Activated CD4-positive, alpha-beta T cell treated with anti-CD3 and anti-CD28 coated beads for 36 hours (primary cell): ENCODE results near the gene MYOCOS. TPM values are rescaled to one million over a fixed set of nuclear protein-coding genes. Genes with fewer than 3 reads are reported as not detected.

Source experiments
- ATAC-seq: fragments of 200-7000 bp; cut with Tn5 transposase; one replicate; pipeline ENCODE4 v1.10.0; 2021; ENCODE audit warnings: mild to moderate bottlenecking, moderate library complexity
- CTCF ChIA-PET: fragments of 350-600 bp; sonication (Branson Sonifier 250); formaldehyde crosslinking; loops from one replicate; lab custom pipeline; 2021; ENCODE audit warnings: antibody characterized with exemption; lab: Charles Lee
- POLR2A ChIA-PET: fragments of 350-600 bp; sonication (Branson Sonifier 250); formaldehyde crosslinking; loops from one replicate; lab custom pipeline; 2021; ENCODE audit warnings: antibody characterized with exemption, inconsistent platforms; lab: Charles Lee
- DNase-seq: peaks from one replicate; pipeline ENCODE4 v3.0.0-alpha.2; 2020
- H3K27ac Mint-ChIP-seq: one replicate; pipeline ENCODE4 v1.8.0; 2021; ENCODE audit warnings: mixed read lengths
- H3K27me3 Mint-ChIP-seq: one replicate; pipeline ENCODE4 v1.8.0; 2021; ENCODE audit warnings: mixed read lengths
- H3K36me3 Mint-ChIP-seq: one replicate; pipeline ENCODE4 v1.8.0; 2021; ENCODE audit warnings: low read depth, mixed read lengths
- H3K4me1 Mint-ChIP-seq: one replicate; pipeline ENCODE4 v1.8.0; 2021; ENCODE audit warnings: mixed read lengths
- H3K4me3 Mint-ChIP-seq: one replicate; pipeline ENCODE4 v1.8.0; 2021; ENCODE audit warnings: mild to moderate bottlenecking, moderate library complexity, mixed read lengths
- H3K9me3 Mint-ChIP-seq: one replicate; pipeline ENCODE4 v1.8.0; 2021; ENCODE audit warnings: low read depth, mixed read lengths
- intact Hi-C, 2 experiments: fragments of 100-400 bp; cut with DNase I in 1 of 2; cut with micrococcal nuclease in 1 of 2; formaldehyde crosslinking; loops; one replicate each; pipeline versions ENCODE4 v1.14.2 to v1.15.1; 2022 to 2024; cut with DNase I, micrococcal nuclease
- total RNA-seq, 2 experiments: library from RNA; stranded (reverse); gene quantifications; one replicate each; pipeline ENCODE4 v1.2.3, GENCODE V29; 2021

Gene MYOCOS
- total RNA-seq, 2 experiments from 2014 or later: not detected

GRCh38 chr1:171623651-171624331 is 1.7 kb downstream of the MYOCOS start:
- DNase-seq (no peak), ATAC-seq (no peak)
- Mint-ChIP-seq H3K4me3 (no peak overlapping the region), H3K27ac (no peak overlapping the region), H3K9me3 (no peaks in the 10 kb centered on the region), H3K4me1 (no peaks in the 10 kb centered on the region), H3K27me3 (peaks cover 3% of the 10 kb centered on the region), H3K36me3 (no peaks in the 10 kb centered on the region)
- CTCF ChIA-PET: interaction anchor here (0.5 to 2.2 kb wide), 3 partner anchors 21 to 138 kb away, joined by 3 to 9 read pairs (median 8); no protein-coding TSS in a partner anchor
- intact Hi-C loops: no loop called here
- POLR2A ChIA-PET: no interaction called here

GRCh38 chr1:171625225-171625624 is 3.2 kb downstream of the MYOCOS start:
- H3K9me3 Mint-ChIP-seq: no peaks in the 10 kb centered on the region
- no peaks in the 10 kb centered on the region for H3K4me1 Mint-ChIP-seq
- no peak overlapping the region for H3K27ac Mint-ChIP-seq
- no peak for DNase-seq
- intact Hi-C loops: no loop called here
- no peak for ATAC-seq
- H3K27me3 Mint-ChIP-seq: peaks cover 8% of the 10 kb centered on the region
- CTCF ChIA-PET: interaction anchor here (0.6 to 2.2 kb wide), 2 partner anchors 19 to 160 kb away, joined by 3 to 8 read pairs; no protein-coding TSS in a partner anchor
- no peaks in the 10 kb centered on the region for H3K36me3 Mint-ChIP-seq
- H3K4me3 Mint-ChIP-seq: no peak overlapping the region
- POLR2A ChIA-PET: no interaction called here

GRCh38 chr1:171627020-171627419 is 5.0 kb downstream of the MYOCOS start:
- POLR2A ChIA-PET: no interaction called here
- intact Hi-C loops: no loop called here
- DNase-seq (no peak), ATAC-seq (no peak)
- Mint-ChIP-seq H3K27ac (no peak overlapping the region), H3K27me3 (peaks cover 9% of the 10 kb centered on the region), H3K9me3 (no peaks in the 10 kb centered on the region), H3K4me1 (no peaks in the 10 kb centered on the region), H3K4me3 (no peak overlapping the region), H3K36me3 (no peaks in the 10 kb centered on the region)
- CTCF ChIA-PET: interaction anchor here (0.8 kb wide), 1 partner anchor 234 kb away, joined by 3 read pairs; no protein-coding TSS in a partner anchor

GRCh38 chr1:171628225-171628624 is 6.2 kb downstream of the MYOCOS start:
- Mint-ChIP-seq H3K9me3 (no peaks in the 10 kb centered on the region), H3K36me3 (no peaks in the 10 kb centered on the region), H3K27ac (no peak overlapping the region), H3K4me1 (no peaks in the 10 kb centered on the region), H3K4me3 (no peak overlapping the region), H3K27me3 (peaks cover 9% of the 10 kb centered on the region)
- DNase-seq (no peak), ATAC-seq (no peak)
- CTCF ChIA-PET: no interaction called here
- POLR2A ChIA-PET: no interaction called here
- intact Hi-C loops: no loop called here

- H3K4me3 Mint-ChIP-seq: no peak overlapping the region
- ATAC-seq (no peak), DNase-seq (no peak)
- CTCF ChIA-PET: interaction anchor here (0.6 to 1.3 kb wide), 2 partner anchors 9 to 68 kb away, joined by 3 to 4 read pairs; no protein-coding TSS in a partner anchor
- H3K36me3 Mint-ChIP-seq: no peaks in the 10 kb centered on the region
- intact Hi-C loops: no loop called here
- H3K9me3 Mint-ChIP-seq: no peaks in the 10 kb centered on the region
- no peaks in the 10 kb centered on the region for H3K27me3 Mint-ChIP-seq
- H3K4me1 Mint-ChIP-seq: no peaks in the 10 kb centered on the region
- no peak overlapping the region for H3K27ac Mint-ChIP-seq
- POLR2A ChIA-PET: no interaction called here
Measured at GRCh38 chr1:171635661-171636060, 13.6 kb downstream of the MYOCOS start.

GRCh38 chr1:171636141-171636540 is 14.1 kb downstream of the MYOCOS start:
- no peak overlapping the region for H3K4me3 Mint-ChIP-seq
- H3K36me3 Mint-ChIP-seq: no peaks in the 10 kb centered on the region
- ATAC-seq (no peak), DNase-seq (no peak)
- no peaks in the 10 kb centered on the region for H3K27me3 Mint-ChIP-seq
- no peaks in the 10 kb centered on the region for H3K9me3 Mint-ChIP-seq
- CTCF ChIA-PET: interaction anchor here (1.3 to 1.5 kb wide), 2 partner anchors 8 to 18 kb away, joined by 4 read pairs; no protein-coding TSS in a partner anchor
- no peak overlapping the region for H3K27ac Mint-ChIP-seq
- intact Hi-C loops: no loop called here
- no peaks in the 10 kb centered on the region for H3K4me1 Mint-ChIP-seq
- POLR2A ChIA-PET: no interaction called here

- ChIA-PET POLR2A (no interaction called here), CTCF (interaction anchor here (0.9 kb wide), 1 partner anchor 12 kb away, joined by 3 read pairs; no protein-coding TSS in a partner anchor)
- intact Hi-C loops: no loop called here
- Mint-ChIP-seq H3K36me3 (no peaks in the 10 kb centered on the region), H3K9me3 (no peaks in the 10 kb centered on the region), H3K4me1 (no peaks in the 10 kb centered on the region), H3K4me3 (no peak overlapping the region), H3K27ac (no peak overlapping the region), H3K27me3 (no peaks in the 10 kb centered on the region)
- DNase-seq (no peak), ATAC-seq (no peak)
Measured at GRCh38 chr1:171637928-171638576, 16.0 kb downstream of the MYOCOS start.

- Mint-ChIP-seq H3K4me1 (peaks cover 6% of the 10 kb centered on the region), H3K9me3 (no peaks in the 10 kb centered on the region), H3K27ac (no peak overlapping the region), H3K4me3 (no peak overlapping the region), H3K36me3 (no peaks in the 10 kb centered on the region), H3K27me3 (no peaks in the 10 kb centered on the region)
- CTCF ChIA-PET: no interaction called here
- DNase-seq (no peak), ATAC-seq (no peak)
- intact Hi-C loops: loop anchor here in 1 of 2 experiments (10.0 kb wide), 1 partner anchor 785 kb away; the partner anchor contains the start of gene C1orf105
- POLR2A ChIA-PET: no interaction called here
Measured at GRCh38 chr1:171640225-171640624, 18.2 kb downstream of the MYOCOS start.

- DNase-seq: no peak
- Mint-ChIP-seq H3K4me1 (peaks cover 6% of the 10 kb centered on the region), H3K9me3 (no peaks in the 10 kb centered on the region), H3K27ac (no peak overlapping the region), H3K4me3 (no peak overlapping the region), H3K27me3 (no peaks in the 10 kb centered on the region), H3K36me3 (no peaks in the 10 kb centered on the region)
- intact Hi-C loops: loop anchor here in 1 of 2 experiments (10.0 kb wide), 1 partner anchor 784 kb away; the partner anchor contains the start of gene C1orf105
- no peak for ATAC-seq
- CTCF ChIA-PET: interaction anchor here (0.8 to 1.4 kb wide), 4 partner anchors 14 to 344 kb away, joined by 3 to 5 read pairs (median 4); no protein-coding TSS in a partner anchor
- POLR2A ChIA-PET: no interaction called here
Measured at GRCh38 chr1:171641076-171641864, 19.2 kb downstream of the MYOCOS start.

- DNase-seq: no peak
- ChIA-PET POLR2A (no interaction called here), CTCF (interaction anchor here (0.5 to 1.4 kb wide), 5 partner anchors 13 to 1184 kb away, joined by 3 to 5 read pairs (median 3); no protein-coding TSS in a partner anchor)
- no peaks in the 10 kb centered on the region for H3K36me3 Mint-ChIP-seq
- ATAC-seq: no peak
- no peaks in the 10 kb centered on the region for H3K9me3 Mint-ChIP-seq
- no peaks in the 10 kb centered on the region for H3K27me3 Mint-ChIP-seq
- no peak overlapping the region for H3K4me3 Mint-ChIP-seq
- intact Hi-C loops: loop anchor here in 1 of 2 experiments (10.0 kb wide), 1 partner anchor 783 kb away; the partner anchor contains the start of gene C1orf105
- peaks cover 6% of the 10 kb centered on the region for H3K4me1 Mint-ChIP-seq
- no peak overlapping the region for H3K27ac Mint-ChIP-seq
Measured at GRCh38 chr1:171642197-171642596, 20.2 kb downstream of the MYOCOS start.

- intact Hi-C loops: loop anchor here in 1 of 2 experiments (10.0 kb wide), 1 partner anchor 782 kb away; the partner anchor contains the start of gene C1orf105
- Mint-ChIP-seq H3K27ac (no peak overlapping the region), H3K4me3 (no peak overlapping the region), H3K27me3 (no peaks in the 10 kb centered on the region), H3K36me3 (no peaks in the 10 kb centered on the region), H3K4me1 (peaks cover 6% of the 10 kb centered on the region), H3K9me3 (no peaks in the 10 kb centered on the region)
- ATAC-seq (no peak), DNase-seq (no peak)
- ChIA-PET CTCF (interaction anchor here (0.6 kb wide), 1 partner anchor 9 kb away, joined by 4 read pairs; no protein-coding TSS in a partner anchor), POLR2A (no interaction called here)
Measured at GRCh38 chr1:171643156-171643555, 21.1 kb downstream of the MYOCOS start.
